Endothelial cell of umbilical vein (primary cell): Measurements from ENCODE around the gene SMURF1.

Source experiments
- MAX ChIP-seq: IDR thresholded peaks from 2 replicates; pipeline ENCODE4 v1.6.1; 2011; ENCODE audit not compliant: insufficient read depth, insufficient read length
- POLR2A ChIP-seq: IDR thresholded peaks from 2 replicates; pipeline ENCODE4 v1.6.1; 2012; ENCODE audit warnings: low read depth, mild to moderate bottlenecking, control low read depth, low read length
- POLR2AphosphoS5 ChIP-seq: IDR thresholded peaks from 2 replicates; pipeline ENCODE4 v1.6.1; 2012; ENCODE audit warnings: low read depth, mild to moderate bottlenecking, control low read depth, low read length, moderate library complexity; ENCODE audit not compliant: insufficient read depth
- TF ChIP-seq, protein P1 (sequence below), 2 donors: IDR thresholded peaks; 1 replicate in 1 of 2; 2 replicates in 1 of 2; pipeline ENCODE4 v1.5.1; 2011; ENCODE audit warnings: low read length in 2 of 2, mild to moderate bottlenecking in 2 of 2, moderate library complexity in 2 of 2, control low read depth in 1 of 2, inconsistent platforms in 1 of 2, low read depth in 1 of 2; ENCODE audit not compliant: insufficient read depth in 1 of 2; ENCODE audit errors: extremely low read depth in 1 of 2

GRCh38 chr7:99001482-99002147 lies 142.3 kb downstream of the SMURF1 start:
- TF ChIP-seq, protein P1, sequence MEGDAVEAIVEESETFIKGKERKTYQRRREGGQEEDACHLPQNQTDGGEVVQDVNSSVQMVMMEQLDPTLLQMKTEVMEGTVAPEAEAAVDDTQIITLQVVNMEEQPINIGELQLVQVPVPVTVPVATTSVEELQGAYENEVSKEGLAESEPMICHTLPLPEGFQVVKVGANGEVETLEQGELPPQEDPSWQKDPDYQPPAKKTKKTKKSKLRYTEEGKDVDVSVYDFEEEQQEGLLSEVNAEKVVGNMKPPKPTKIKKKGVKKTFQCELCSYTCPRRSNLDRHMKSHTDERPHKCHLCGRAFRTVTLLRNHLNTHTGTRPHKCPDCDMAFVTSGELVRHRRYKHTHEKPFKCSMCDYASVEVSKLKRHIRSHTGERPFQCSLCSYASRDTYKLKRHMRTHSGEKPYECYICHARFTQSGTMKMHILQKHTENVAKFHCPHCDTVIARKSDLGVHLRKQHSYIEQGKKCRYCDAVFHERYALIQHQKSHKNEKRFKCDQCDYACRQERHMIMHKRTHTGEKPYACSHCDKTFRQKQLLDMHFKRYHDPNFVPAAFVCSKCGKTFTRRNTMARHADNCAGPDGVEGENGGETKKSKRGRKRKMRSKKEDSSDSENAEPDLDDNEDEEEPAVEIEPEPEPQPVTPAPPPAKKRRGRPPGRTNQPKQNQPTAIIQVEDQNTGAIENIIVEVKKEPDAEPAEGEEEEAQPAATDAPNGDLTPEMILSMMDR (IDR thresholded peaks at IDR 0.05; ENCODE audit: extremely low read depth in 1 of 2, insufficient read depth in 1 of 2, low read depth in 1 of 2, low read length in 2 of 2): no peak
- no peak for TF ChIP-seq MAX
- TF ChIP-seq POLR2AphosphoS5: no peak
- no peak for TF ChIP-seq POLR2A
